ENCODE measurements around the gene FIBP. TPM values are rescaled to one million over a fixed set of nuclear protein-coding genes. Genes with fewer than 3 reads are reported as not detected.

The FIBP gene
- total and polyA plus RNA-seq, 12 donors, result 44.0 to 88.4 (median 49.9) TPM

DNA sequence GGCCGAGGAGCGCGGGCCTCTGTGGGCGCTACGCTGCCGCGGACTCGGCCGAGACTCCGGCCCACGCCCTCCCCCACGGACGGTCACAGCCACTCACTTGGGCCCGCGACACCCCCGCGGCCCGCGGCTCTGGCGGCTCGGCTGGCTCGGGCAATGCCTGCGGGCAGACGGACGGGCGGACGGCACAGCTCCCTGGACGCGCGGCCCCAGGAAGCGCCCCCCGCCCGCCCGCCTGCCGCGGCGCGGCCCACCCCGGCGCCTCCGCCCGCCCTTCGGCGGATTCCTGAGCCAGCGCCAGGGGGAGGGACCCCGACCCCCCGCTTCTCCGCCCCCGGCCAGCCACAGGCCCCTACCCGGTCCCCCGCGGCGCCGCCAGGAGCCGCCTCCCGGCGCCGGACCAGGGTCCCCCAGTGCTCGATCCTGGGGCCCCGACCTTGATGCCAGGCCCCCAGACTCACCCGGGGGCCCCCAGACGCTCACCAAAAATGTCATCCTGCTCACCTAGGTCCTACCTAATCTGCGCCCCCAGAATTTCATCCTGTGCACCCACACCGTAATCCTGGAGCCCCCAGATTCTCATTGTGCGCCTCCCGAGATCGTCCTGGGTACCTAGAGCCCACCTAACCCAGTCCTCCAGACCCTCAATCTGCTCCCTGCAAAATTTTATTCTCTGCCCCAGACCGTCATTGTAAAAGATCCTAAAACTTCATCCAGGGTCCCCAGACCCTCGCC is 15.5 kb downstream of the FIBP start, which contains the start of gene EFEMP2:
TSS of gene EFEMP2 (minus strand) at position 215 of the 732 bp plus-strand sequence. CDS start 446 bp downstream, outside the sequence.
- Histone ChIP-seq H3K36me3 (peaks cover 0 to 33% (median 17%) of the 10 kb centered on the region in 9 donors), H3K27ac (peak within 1 kb of the TSS; percentile 84 to 97 (median 96)), H3K4me3 (peak within 1 kb of the TSS; percentile 47 to 73 (median 68)), H3K4me1 (peaks cover 16 to 40% (median 29%) of the 10 kb centered on the region in 9 donors), H3K27me3 (no peaks in the 10 kb centered on the region), H3K9me3 (no peaks in the 10 kb centered on the region)
- DNase-seq (peak; percentile 60), ATAC-seq (peak; percentile 23 to 62 (median 42))
- WGBS, 2 donors, result 2% methylated on average over 40 to 66 of the region's 69 CpGs
- TF ChIP-seq, protein P1, sequence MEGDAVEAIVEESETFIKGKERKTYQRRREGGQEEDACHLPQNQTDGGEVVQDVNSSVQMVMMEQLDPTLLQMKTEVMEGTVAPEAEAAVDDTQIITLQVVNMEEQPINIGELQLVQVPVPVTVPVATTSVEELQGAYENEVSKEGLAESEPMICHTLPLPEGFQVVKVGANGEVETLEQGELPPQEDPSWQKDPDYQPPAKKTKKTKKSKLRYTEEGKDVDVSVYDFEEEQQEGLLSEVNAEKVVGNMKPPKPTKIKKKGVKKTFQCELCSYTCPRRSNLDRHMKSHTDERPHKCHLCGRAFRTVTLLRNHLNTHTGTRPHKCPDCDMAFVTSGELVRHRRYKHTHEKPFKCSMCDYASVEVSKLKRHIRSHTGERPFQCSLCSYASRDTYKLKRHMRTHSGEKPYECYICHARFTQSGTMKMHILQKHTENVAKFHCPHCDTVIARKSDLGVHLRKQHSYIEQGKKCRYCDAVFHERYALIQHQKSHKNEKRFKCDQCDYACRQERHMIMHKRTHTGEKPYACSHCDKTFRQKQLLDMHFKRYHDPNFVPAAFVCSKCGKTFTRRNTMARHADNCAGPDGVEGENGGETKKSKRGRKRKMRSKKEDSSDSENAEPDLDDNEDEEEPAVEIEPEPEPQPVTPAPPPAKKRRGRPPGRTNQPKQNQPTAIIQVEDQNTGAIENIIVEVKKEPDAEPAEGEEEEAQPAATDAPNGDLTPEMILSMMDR (IDR thresholded peaks at IDR 0.05), result no peak
- intact Hi-C loops (cut with DNase I), result loop anchor here in 4 of 10 donors (1.0 to 2.0 kb wide), 3 partner anchors 12 to 47 kb away; partner anchors contain the start of genes FIBP (in 2 of the 4), MUS81 (in 2 of the 4), C11orf68 (in 1 of the 4) and DRAP1 (in 1 of the 4)

DNA sequence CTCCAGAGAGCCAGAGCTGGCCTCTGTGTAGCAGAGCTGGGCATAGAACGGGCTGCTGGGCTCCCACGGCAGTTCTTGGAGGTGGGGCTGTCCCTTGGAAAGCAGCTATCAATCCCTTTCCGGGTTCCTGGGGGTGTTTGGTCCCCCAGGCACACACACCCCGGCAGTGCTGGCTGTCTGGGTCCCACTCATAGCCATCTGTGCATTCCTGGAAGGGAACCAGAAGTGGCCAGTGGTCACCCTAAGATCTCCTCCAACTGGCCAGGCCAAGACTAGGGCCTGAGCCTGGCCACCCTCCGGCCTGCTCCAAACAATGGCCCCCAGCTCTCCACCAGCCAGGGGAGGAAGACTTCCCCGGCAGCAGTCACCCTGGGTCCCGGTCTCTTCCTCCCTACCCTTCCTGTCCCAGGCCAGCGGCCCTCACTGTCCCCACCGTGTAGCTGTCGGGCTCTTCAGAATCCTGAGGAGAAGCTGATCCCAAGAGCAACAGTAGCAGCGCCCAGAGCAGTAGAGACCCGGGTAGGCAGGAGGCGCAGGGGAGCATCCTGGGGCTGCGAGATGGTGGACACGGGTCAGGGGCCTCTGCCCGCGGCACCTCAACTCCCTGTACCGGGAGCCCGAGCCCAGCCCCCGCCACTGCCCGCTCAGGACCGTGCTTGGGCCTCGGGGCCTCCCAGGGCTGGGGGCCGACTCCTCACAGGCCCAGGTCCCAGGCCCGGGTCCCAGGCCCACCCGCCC is 16.3 kb downstream of the FIBP start:
- H3K27me3 ChIP-seq, result no peaks in the 10 kb centered on the region
- TF ChIP-seq, protein P1 (IDR thresholded peaks at IDR 0.05), result peak in 3 of 9 donors; percentile 36 to 41 (median 37)
- ATAC-seq, result peak; percentile 7 to 19 (median 14)
- DNase-seq, result no peak
- peak overlapping the region; percentile 47 to 73 (median 68) for H3K4me3 ChIP-seq
- peaks cover 16 to 44% (median 29%) of the 10 kb centered on the region in 9 donors for H3K4me1 ChIP-seq
- intact Hi-C loops (cut with DNase I), result loop anchor here in 2 of 10 donors (2.0 kb wide), 1 partner anchor 17 kb away; the partner anchor contains the start of gene FIBP (in 2 of the 2)
- WGBS, 2 donors, result 5 to 13% methylated on average over 23 to 26 of the region's 26 CpGs
- no peaks in the 10 kb centered on the region for H3K9me3 ChIP-seq
- peak overlapping the region; percentile 84 to 97 (median 96) for H3K27ac ChIP-seq
- H3K36me3 ChIP-seq, result peaks cover 0 to 41% (median 24%) of the 10 kb centered on the region in 9 donors

DNA sequence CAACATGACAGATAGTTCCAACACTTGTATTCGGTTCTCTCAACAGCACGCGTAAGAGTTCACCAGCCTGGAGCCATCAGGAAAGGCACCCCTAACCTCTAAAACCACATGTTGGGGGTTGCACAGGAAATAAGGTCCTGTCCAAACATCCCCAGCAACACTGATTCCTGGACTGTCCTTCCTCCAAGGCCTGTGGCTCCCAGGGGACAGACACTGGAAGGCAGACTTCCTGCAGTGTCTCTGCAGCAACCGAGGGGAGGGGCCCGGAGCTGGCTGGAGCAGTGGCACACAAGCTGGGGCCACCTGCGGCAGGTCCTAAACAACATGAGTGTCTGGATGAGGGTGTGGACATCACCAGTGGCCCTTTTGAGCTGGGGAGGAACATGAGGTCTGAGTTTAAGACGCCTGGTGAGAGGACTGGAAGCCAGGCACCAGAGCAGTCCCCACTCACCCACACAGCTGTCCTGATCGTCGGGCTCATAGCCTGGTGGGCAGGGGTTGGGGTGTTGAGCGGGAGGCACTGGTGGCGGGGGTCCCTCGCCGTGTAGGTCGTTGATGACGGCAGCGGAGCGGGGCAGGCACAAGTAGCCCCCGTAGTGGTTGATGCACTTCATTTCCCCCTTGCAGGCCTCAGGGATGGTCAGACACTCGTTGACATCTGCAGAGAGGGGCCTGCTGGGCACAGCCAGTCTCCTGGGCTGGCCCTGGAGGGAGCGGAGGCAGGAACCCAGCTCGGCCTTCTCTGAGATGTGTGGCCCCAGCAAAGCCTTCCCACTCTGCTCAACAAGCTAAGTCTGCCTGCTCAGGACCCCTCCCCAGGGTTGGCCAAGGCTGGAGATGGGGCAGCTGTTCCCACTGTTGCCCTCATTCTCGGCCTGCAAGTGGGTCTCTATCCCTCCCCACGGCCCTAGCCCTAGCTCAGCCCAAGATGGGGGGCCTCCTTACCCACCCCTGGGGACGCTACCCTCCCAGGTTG is 17.3 kb downstream of the FIBP start:
- TF ChIP-seq, protein P1 (IDR thresholded peaks at IDR 0.05), result no peak
- Histone ChIP-seq H3K36me3 (peaks cover 0 to 51% (median 33%) of the 10 kb centered on the region in 9 donors), H3K27me3 (no peaks in the 10 kb centered on the region), H3K4me3 (peak overlapping the region in 8 of 10 donors; percentile 64 to 73 (median 68)), H3K27ac (peak overlapping the region; percentile 84 to 97 (median 96)), H3K9me3 (no peaks in the 10 kb centered on the region), H3K4me1 (peaks cover 16 to 44% (median 29%) of the 10 kb centered on the region in 9 donors)
- 57 to 61% methylated on average over 24 of the region's 24 CpGs for WGBS, 2 donors
- intact Hi-C loops (cut with DNase I), result no loop called here
- ATAC-seq, result peak in 1 of 8 donors; percentile 8
- peak; percentile 61 to 72 for DNase-seq
